Activated naive CD8-positive, alpha-beta T cell treated with anti-CD3 and anti-CD28 coated beads for 36 hours (primary cell): Measurements from ENCODE around the gene SCAPER. TPM values are rescaled to one million over a fixed set of nuclear protein-coding genes. Genes with fewer than 3 reads are reported as not detected.

ENCODE experiments used
- DNase-seq: peaks from one replicate; pipeline ENCODE4 v3.0.0; 2021
- H3K27ac Mint-ChIP-seq: one replicate; pipeline ENCODE4 v1.8.0; 2022; ENCODE audit warnings: mild to moderate bottlenecking, moderate library complexity, mixed read lengths
- H3K27me3 Mint-ChIP-seq: one replicate; pipeline ENCODE4 v1.8.0; 2022; ENCODE audit warnings: mild to moderate bottlenecking, mixed read lengths
- H3K36me3 Mint-ChIP-seq: one replicate; pipeline ENCODE4 v1.8.0; 2021; ENCODE audit warnings: mild to moderate bottlenecking, mixed read lengths
- H3K4me1 Mint-ChIP-seq: one replicate; pipeline ENCODE4 v1.8.0; 2021; ENCODE audit warnings: mixed read lengths
- H3K4me3 Mint-ChIP-seq: one replicate; pipeline ENCODE4 v1.8.0; 2022; ENCODE audit warnings: mild to moderate bottlenecking, moderate library complexity, mixed read lengths
- H3K9me3 Mint-ChIP-seq: one replicate; pipeline ENCODE4 v1.8.0; 2022; ENCODE audit warnings: mixed read lengths
- total RNA-seq, 2 experiments: library from RNA; stranded (reverse); gene quantifications; one replicate each; pipeline ENCODE4 v1.2.3, GENCODE V29; 2021

Gene SCAPER, protein sequence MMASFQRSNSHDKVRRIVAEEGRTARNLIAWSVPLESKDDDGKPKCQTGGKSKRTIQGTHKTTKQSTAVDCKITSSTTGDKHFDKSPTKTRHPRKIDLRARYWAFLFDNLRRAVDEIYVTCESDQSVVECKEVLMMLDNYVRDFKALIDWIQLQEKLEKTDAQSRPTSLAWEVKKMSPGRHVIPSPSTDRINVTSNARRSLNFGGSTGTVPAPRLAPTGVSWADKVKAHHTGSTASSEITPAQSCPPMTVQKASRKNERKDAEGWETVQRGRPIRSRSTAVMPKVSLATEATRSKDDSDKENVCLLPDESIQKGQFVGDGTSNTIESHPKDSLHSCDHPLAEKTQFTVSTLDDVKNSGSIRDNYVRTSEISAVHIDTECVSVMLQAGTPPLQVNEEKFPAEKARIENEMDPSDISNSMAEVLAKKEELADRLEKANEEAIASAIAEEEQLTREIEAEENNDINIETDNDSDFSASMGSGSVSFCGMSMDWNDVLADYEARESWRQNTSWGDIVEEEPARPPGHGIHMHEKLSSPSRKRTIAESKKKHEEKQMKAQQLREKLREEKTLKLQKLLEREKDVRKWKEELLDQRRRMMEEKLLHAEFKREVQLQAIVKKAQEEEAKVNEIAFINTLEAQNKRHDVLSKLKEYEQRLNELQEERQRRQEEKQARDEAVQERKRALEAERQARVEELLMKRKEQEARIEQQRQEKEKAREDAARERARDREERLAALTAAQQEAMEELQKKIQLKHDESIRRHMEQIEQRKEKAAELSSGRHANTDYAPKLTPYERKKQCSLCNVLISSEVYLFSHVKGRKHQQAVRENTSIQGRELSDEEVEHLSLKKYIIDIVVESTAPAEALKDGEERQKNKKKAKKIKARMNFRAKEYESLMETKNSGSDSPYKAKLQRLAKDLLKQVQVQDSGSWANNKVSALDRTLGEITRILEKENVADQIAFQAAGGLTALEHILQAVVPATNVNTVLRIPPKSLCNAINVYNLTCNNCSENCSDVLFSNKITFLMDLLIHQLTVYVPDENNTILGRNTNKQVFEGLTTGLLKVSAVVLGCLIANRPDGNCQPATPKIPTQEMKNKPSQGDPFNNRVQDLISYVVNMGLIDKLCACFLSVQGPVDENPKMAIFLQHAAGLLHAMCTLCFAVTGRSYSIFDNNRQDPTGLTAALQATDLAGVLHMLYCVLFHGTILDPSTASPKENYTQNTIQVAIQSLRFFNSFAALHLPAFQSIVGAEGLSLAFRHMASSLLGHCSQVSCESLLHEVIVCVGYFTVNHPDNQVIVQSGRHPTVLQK (N-terminal part only)
- total RNA-seq: 10 to 100 TPM; 20.8 to 21.3 TPM

GRCh38 chr15:76905013-76905839 is at the start of gene SCAPER:
Gene SCAPER, minus strand, starts transcription at chr15:76905340. Its CDS starts 21,523 bp downstream, at chr15:76883817.
- peaks cover 33% of the 10 kb centered on the region for H3K4me1 Mint-ChIP-seq
- no peaks in the 10 kb centered on the region for H3K9me3 Mint-ChIP-seq
- peak within 1 kb of the TSS; percentile 92 for H3K4me3 Mint-ChIP-seq
- no peaks in the 10 kb centered on the region for H3K27me3 Mint-ChIP-seq
- peak; percentile 95 for DNase-seq
- H3K27ac Mint-ChIP-seq: peak within 1 kb of the TSS; percentile 92
- H3K36me3 Mint-ChIP-seq: peaks cover 14% of the 10 kb centered on the region

DNA sequence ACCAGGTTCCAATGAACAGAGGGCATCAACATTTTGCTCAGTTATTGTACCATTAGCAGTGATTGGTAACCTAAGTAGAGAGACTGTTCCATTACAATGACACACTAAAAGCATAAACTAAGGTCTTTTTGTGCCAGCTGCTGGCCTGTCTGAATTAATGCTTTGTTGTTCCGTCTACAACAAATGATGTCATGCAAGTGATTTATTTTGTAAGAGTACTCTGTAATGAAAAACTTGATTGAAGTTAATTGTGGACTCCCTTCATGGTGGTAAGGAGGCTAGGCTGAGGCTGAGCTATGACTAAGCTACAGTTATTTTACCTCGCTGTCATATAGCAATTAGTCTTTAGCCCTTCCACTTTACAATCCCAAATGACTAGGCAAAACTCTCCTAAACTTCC is 49.6 kb upstream of the SCAPER start:
- no peak overlapping the region for H3K27ac Mint-ChIP-seq
- H3K36me3 Mint-ChIP-seq: peaks cover 5% of the 10 kb centered on the region
- H3K4me3 Mint-ChIP-seq: no peak overlapping the region
- H3K9me3 Mint-ChIP-seq: no peaks in the 10 kb centered on the region
- DNase-seq: no peak
- H3K4me1 Mint-ChIP-seq: peaks cover 9% of the 10 kb centered on the region
- no peaks in the 10 kb centered on the region for H3K27me3 Mint-ChIP-seq

DNA sequence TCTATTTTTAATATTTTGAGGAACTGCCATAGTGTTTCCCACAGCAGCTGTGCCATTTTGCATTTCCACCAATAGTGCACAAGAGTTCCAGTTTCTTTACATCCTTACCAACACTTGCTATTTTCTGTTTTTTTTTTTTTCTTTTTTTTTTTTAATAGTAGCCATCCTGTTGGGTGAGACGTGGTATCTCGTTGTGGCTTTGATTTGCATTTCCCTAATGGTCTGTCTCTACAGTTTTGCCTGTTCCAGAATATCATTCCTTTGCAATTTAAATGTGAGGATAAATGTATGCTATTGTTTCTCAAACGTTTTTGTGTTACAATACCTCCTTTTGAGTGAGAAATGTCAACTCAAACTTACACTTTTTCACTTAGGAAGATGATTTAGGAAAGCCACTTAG is 48.8 kb upstream of the SCAPER start:
- H3K27me3 Mint-ChIP-seq: no peaks in the 10 kb centered on the region
- no peaks in the 10 kb centered on the region for H3K9me3 Mint-ChIP-seq
- peaks cover 5% of the 10 kb centered on the region for H3K36me3 Mint-ChIP-seq
- H3K27ac Mint-ChIP-seq: no peak overlapping the region
- DNase-seq: no peak
- peaks cover 9% of the 10 kb centered on the region for H3K4me1 Mint-ChIP-seq
- no peak overlapping the region for H3K4me3 Mint-ChIP-seq

GRCh38 chr15:76951220-76951619 is 46.1 kb upstream of the SCAPER start:
- H3K27ac Mint-ChIP-seq: no peak overlapping the region
- no peak for DNase-seq
- no peaks in the 10 kb centered on the region for H3K27me3 Mint-ChIP-seq
- peaks cover 11% of the 10 kb centered on the region for H3K4me1 Mint-ChIP-seq
- no peaks in the 10 kb centered on the region for H3K9me3 Mint-ChIP-seq
- peaks cover 16% of the 10 kb centered on the region for H3K36me3 Mint-ChIP-seq
- H3K4me3 Mint-ChIP-seq: no peak overlapping the region

- Mint-ChIP-seq H3K9me3 (no peaks in the 10 kb centered on the region), H3K27ac (peak overlapping the region; percentile 18)
- no peak for DNase-seq
Observed at GRCh38 chr15:76947454-76947853, 42.3 kb upstream of the SCAPER start.

DNA sequence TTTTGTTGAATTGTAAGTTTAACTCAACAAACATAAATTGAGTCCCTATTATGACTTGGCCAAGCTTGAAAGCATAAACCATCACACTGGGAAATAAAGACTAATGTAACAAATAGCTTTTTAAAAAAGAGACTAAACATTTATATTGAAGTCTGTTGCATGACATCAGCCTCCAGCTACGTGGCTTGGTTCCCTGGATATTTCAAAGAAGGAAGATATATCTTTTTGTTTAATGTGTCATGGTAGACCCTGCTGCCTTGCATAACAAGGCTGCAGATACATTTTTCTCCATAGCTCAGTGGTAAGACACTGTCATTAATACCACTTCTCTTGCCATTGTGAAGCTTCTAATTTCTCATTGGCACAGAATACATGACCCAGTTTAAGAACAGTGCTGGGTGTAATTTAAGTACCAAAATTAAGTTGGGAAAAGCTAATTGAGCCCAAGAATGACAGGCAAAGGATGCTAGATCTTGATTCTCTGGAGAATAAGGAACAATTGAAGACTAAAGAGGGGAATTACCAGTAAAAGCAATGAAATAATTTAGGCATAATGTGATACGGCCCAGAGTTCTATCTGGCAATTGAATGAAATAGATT is 40.5 kb upstream of the SCAPER start:
- H3K36me3 Mint-ChIP-seq: peaks cover 27% of the 10 kb centered on the region
- DNase-seq: no peak
- no peaks in the 10 kb centered on the region for H3K9me3 Mint-ChIP-seq
- no peak overlapping the region for H3K4me3 Mint-ChIP-seq
- no peak overlapping the region for H3K27ac Mint-ChIP-seq
- no peaks in the 10 kb centered on the region for H3K27me3 Mint-ChIP-seq
- H3K4me1 Mint-ChIP-seq: peaks cover 2% of the 10 kb centered on the region

More at GRCh38 chr15:76947454-76947853, 42.3 kb upstream of the SCAPER start:
- H3K4me1 Mint-ChIP-seq: peaks cover 8% of the 10 kb centered on the region
- H3K27me3 Mint-ChIP-seq: no peaks in the 10 kb centered on the region
- H3K4me3 Mint-ChIP-seq: no peak overlapping the region
- peaks cover 29% of the 10 kb centered on the region for H3K36me3 Mint-ChIP-seq

GRCh38 chr15:76942331-76942730 is 37.2 kb upstream of the SCAPER start:
- no peaks in the 10 kb centered on the region for H3K9me3 Mint-ChIP-seq
- peaks cover 24% of the 10 kb centered on the region for H3K36me3 Mint-ChIP-seq
- no peaks in the 10 kb centered on the region for H3K27me3 Mint-ChIP-seq
- H3K4me3 Mint-ChIP-seq: no peak overlapping the region
- no peak overlapping the region for H3K27ac Mint-ChIP-seq
- no peak for DNase-seq
- H3K4me1 Mint-ChIP-seq: peaks cover 14% of the 10 kb centered on the region

GRCh38 chr15:76941636-76942035 is 36.5 kb upstream of the SCAPER start:
- H3K27ac Mint-ChIP-seq: no peak overlapping the region
- peaks cover 18% of the 10 kb centered on the region for H3K4me1 Mint-ChIP-seq
- no peak overlapping the region for H3K4me3 Mint-ChIP-seq
- H3K27me3 Mint-ChIP-seq: no peaks in the 10 kb centered on the region
- no peak for DNase-seq
- H3K36me3 Mint-ChIP-seq: peaks cover 23% of the 10 kb centered on the region
- H3K9me3 Mint-ChIP-seq: no peaks in the 10 kb centered on the region

DNA sequence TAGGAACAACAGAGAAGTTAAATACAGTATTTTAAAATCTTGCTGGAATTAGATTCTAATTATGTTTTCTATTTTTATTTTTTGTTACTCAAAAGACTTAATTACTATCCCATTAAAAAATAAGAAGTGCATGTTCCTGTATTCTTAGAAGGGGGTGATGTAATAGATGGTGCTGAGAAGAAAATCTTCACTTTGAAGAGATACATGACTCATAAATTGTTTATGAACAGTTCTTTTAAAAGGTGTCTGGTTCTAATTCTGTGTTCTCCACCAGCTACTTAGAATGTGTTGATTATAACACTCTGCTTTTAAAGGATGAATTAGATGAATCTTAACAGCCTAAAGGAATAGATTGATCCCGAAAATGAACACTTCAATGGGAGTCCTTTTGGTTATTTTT is 34.6 kb upstream of the SCAPER start:
- no peak for DNase-seq
- peak overlapping the region; percentile 66 for H3K27ac Mint-ChIP-seq
- H3K4me1 Mint-ChIP-seq: peaks cover 31% of the 10 kb centered on the region
- peaks cover 30% of the 10 kb centered on the region for H3K36me3 Mint-ChIP-seq
- H3K27me3 Mint-ChIP-seq: no peaks in the 10 kb centered on the region
- H3K4me3 Mint-ChIP-seq: no peak overlapping the region
- H3K9me3 Mint-ChIP-seq: no peaks in the 10 kb centered on the region

GRCh38 chr15:76938752-76939151 is 33.6 kb upstream of the SCAPER start:
- H3K27ac Mint-ChIP-seq: no peak overlapping the region
- H3K4me1 Mint-ChIP-seq: peaks cover 36% of the 10 kb centered on the region
- H3K4me3 Mint-ChIP-seq: no peak overlapping the region
- no peaks in the 10 kb centered on the region for H3K9me3 Mint-ChIP-seq
- DNase-seq: no peak
- no peaks in the 10 kb centered on the region for H3K27me3 Mint-ChIP-seq
- H3K36me3 Mint-ChIP-seq: peaks cover 28% of the 10 kb centered on the region

GRCh38 chr15:76936671-76937070 is 31.5 kb upstream of the SCAPER start:
- Mint-ChIP-seq H3K27ac (no peak overlapping the region), H3K9me3 (no peaks in the 10 kb centered on the region), H3K4me3 (no peak overlapping the region), H3K36me3 (peaks cover 32% of the 10 kb centered on the region), H3K4me1 (peaks cover 45% of the 10 kb centered on the region), H3K27me3 (no peaks in the 10 kb centered on the region)
- DNase-seq: no peak

DNA sequence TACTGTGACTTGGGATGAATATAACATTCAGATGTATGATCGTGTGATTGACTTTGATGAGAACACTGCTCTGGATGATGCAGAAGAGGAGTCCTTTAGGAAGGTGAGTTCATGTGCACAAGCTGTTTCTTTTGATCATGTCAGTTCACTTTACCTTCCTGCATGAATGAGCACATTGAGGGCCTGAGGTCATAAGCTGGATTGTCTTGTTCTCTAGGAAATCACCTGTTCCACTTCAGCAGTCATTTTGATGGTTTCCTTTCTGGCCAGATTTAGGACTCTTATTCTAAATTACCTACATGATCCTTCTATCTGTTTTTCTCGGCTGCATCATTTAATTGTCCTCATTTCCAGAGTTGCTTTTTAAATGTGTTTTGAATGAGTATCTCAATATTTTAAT is 30.5 kb upstream of the SCAPER start:
- Mint-ChIP-seq H3K27ac (peak overlapping the region; percentile 52), H3K27me3 (no peaks in the 10 kb centered on the region), H3K4me3 (peak overlapping the region; percentile 43), H3K36me3 (peaks cover 30% of the 10 kb centered on the region), H3K4me1 (peaks cover 50% of the 10 kb centered on the region), H3K9me3 (no peaks in the 10 kb centered on the region)
- no peak for DNase-seq

DNA sequence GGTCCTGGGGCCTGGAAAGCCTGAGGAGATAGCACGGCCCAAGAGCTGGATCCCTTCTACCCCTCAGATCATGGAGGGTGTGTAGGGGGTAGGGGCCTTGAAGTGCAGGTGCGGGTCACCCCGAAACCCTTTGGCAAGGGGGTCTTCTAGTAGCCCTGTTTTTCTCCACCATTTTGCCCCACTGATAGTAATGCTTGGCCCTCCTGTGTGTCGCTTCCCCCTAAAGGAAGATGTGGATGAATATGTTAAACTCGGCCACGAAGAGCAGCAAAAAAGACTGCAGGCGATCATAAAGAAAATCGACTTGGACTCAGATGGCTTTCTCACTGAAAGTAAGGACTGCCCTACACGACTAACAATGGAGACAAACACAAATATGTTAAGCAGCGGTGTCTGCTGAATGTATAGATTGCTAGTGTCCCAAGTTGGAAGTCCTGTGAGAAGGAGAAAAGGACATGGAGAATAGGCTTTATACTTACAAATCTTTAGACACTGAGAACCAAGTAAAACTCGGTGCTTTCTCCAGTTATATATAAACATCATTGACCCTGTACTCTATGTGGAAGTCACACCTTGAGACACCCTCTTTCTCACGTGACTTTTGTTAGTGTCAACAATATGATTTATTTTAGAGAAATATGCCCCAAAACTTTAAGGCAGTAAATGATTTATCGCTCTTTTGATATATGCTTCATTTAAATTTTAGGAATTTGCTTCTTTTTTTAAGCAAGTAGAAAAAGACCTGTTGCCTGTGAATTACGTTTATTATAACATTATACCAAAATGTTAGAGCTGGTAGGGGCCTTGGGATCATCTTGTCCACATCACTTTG is 27.2 kb upstream of the SCAPER start:
- Mint-ChIP-seq H3K4me3 (peak overlapping the region; percentile 91), H3K36me3 (peaks cover 27% of the 10 kb centered on the region), H3K9me3 (no peaks in the 10 kb centered on the region), H3K4me1 (peaks cover 40% of the 10 kb centered on the region), H3K27me3 (no peaks in the 10 kb centered on the region), H3K27ac (peak overlapping the region; percentile 76)
- DNase-seq: no peak
